Stimulated activated CD8-positive, alpha-beta memory T cell treated with anti-CD3 and anti-CD28 coated beads, Interleukin-12 subunit alpha, Interleukin-12 subunit beta, amount 100 ng/mL, for 1 hour (primary cell): ENCODE measurements around the gene SURF1.

Source experiments
- DNase-seq: peaks from one replicate; pipeline ENCODE4 v3.0.0-alpha.2; 2020; ENCODE audit warnings: low read depth

The SURF1 gene

GRCh38 chr9:133362359-133363044 lies 6.2 kb upstream of the SURF1 start:
- DNase-seq, result no peak

GRCh38 chr9:133361507-133362092 lies 5.3 kb upstream of the SURF1 start:
- DNase-seq, result no peak

- DNase-seq, result no peak
These were observed 4.4 kb upstream of the SURF1 start for GRCh38 chr9:133360400-133361393.

- DNase-seq, result no peak
These were observed 3.3 kb upstream of the SURF1 start for GRCh38 chr9:133359399-133360175.

GRCh38 chr9:133357656-133358055 lies 1.4 kb upstream of the SURF1 start:
- DNase-seq, result no peak

- no peak for DNase-seq
These were observed 368 bp downstream of the SURF1 start for GRCh38 chr9:133355881-133356357.

GRCh38 chr9:133354766-133355165 lies 1.5 kb downstream of the SURF1 start:
- no peak for DNase-seq

GRCh38 chr9:133353548-133353947 lies 2.7 kb downstream of the SURF1 start:
- no peak for DNase-seq

- no peak for DNase-seq
These were observed 3.5 kb downstream of the SURF1 start for GRCh38 chr9:133352635-133353340.

- DNase-seq, result no peak
These were observed 4.2 kb downstream of the SURF1 start for GRCh38 chr9:133351908-133352634.

GRCh38 chr9:133351526-133351907 lies 4.8 kb downstream of the SURF1 start:
- no peak for DNase-seq

- DNase-seq, result no peak
These were observed 6.2 kb downstream of the SURF1 start for GRCh38 chr9:133349965-133350616.

GRCh38 chr9:133348718-133349573 lies 7.3 kb downstream of the SURF1 start:
- no peak for DNase-seq

GRCh38 chr9:133347985-133348717 lies 8.1 kb downstream of the SURF1 start, which contains the start of the genes MED22 and RPL7A:
MED22 (minus strand) TSS chr9:133348131; CDS start chr9:133346662, 1,469 bp downstream.
RPL7A (plus strand) TSS chr9:133348218; CDS start chr9:133348244, 26 bp downstream.
- DNase-seq, result peak; percentile 81

- DNase-seq, result no peak
These were observed 8.7 kb downstream of the SURF1 start for GRCh38 chr9:133347515-133347984.

GRCh38 chr9:133346021-133346785 lies 10.1 kb downstream of the SURF1 start:
- DNase-seq, result no peak

- DNase-seq, result no peak
These were observed 10.7 kb downstream of the SURF1 start for GRCh38 chr9:133345596-133345995.
